ENCODE measurements around the gene MTA2. TPM values are rescaled to one million over a fixed set of nuclear protein-coding genes. Genes with fewer than 3 reads are reported as not detected.

The MTA2 gene
- total RNA-seq, 1 donor = 110 TPM

DNA sequence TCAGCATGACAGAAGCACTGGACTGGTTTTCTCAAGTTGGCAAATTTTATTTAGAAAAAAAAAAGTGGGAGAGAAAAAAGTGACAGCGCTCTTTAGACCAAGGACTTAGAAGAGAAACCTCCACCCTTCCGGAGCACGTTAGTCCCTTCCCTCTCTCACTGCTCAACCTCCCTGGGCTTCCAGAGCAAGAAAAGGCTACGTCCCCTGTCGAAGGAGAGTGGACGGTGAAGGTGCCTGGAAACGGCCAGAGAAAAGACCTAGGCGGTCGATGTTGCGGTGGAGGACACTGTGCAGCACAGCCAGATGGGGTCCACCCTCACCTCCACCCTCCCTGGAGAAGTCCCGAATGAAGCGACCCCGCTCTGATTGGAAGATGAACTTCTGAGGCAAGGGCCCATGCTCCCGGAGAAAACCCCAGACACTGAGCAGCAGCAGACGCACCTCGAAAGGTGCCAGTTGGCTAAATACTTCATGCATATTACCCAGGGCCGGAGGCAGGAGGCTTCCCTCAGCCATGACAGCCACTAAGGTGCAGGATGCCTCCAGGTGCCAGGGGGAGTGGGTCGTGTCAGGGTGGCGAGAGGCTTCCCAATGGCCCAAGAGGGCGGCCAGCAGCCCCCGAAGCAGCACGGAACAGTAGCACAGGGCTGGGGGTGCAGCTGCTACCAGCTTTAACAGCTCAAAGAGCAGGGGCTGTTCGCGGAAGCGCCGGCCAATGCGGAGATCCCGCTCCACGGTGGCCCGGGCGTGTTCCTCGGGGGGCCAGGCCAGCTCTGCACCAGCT lies 45.4 kb upstream of the MTA2 start:
- no peak for DNase-seq (ENCODE audit: low read depth)
- no peak for TF ChIP-seq CTCF (IDR thresholded peaks at IDR 0.05; ENCODE audit: insufficient read depth, low read length)
- H3K4me3 ChIP-seq (ENCODE audit: low read depth, low read length) = peak overlapping the region; percentile 32

- DNase-seq (ENCODE audit: low read depth) = peak; percentile 96
- H3K4me3 ChIP-seq (ENCODE audit: low read depth, low read length) = peak within 1 kb of the TSS; percentile 93
- TF ChIP-seq CTCF (IDR thresholded peaks at IDR 0.05; ENCODE audit: insufficient read depth, low read length) = no peak
These were observed 44.5 kb upstream of the MTA2 start, which contains the start of gene GANAB for GRCh38 chr11:62645946-62646824. GANAB (minus strand) TSS chr11:62646613; CDS start chr11:62646599, 14 bp downstream.

GRCh38 chr11:62645671-62645945 lies 43.9 kb upstream of the MTA2 start:
- TF ChIP-seq CTCF (IDR thresholded peaks at IDR 0.05; ENCODE audit: insufficient read depth, low read length) = no peak
- DNase-seq (ENCODE audit: low read depth) = no peak

DNA sequence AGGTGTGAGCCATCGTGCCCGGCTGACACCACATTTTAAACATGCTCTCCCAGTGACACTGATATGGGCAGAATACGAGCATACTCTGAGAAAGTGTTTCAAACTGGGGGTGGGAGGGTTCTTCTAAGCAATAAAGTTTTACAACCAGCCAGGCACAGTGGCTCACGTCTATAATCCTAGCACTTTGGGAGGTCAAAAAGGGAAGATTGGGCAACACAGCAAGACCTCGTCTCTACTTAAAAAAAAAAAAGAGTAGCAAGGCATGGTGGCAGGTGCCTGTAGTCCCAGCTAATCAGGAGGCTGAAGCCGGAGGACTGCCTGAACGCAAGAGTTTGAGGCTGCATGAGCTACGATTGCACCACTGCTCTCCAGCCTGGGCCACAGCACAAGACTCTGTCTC lies 42.6 kb upstream of the MTA2 start:
- H3K4me3 ChIP-seq (ENCODE audit: low read depth, low read length) = no peak overlapping the region
- no peak for TF ChIP-seq CTCF (IDR thresholded peaks at IDR 0.05; ENCODE audit: insufficient read depth, low read length)
- DNase-seq (ENCODE audit: low read depth) = no peak

More at GRCh38 chr11:62645671-62645945, 43.9 kb upstream of the MTA2 start:
- peak overlapping the region; percentile 93 for H3K4me3 ChIP-seq (ENCODE audit: low read depth, low read length)

- no peak for DNase-seq (ENCODE audit: low read depth)
These were observed 30.8 kb upstream of the MTA2 start for GRCh38 chr11:62632492-62632891.

GRCh38 chr11:62627713-62628112 lies 26.0 kb upstream of the MTA2 start:
- DNase-seq (ENCODE audit: low read depth) = no peak
- TF ChIP-seq CTCF (IDR thresholded peaks at IDR 0.05; ENCODE audit: insufficient read depth, low read length) = peak; percentile 13
- H3K4me3 ChIP-seq (ENCODE audit: low read depth, low read length) = no peak overlapping the region

More at GRCh38 chr11:62632492-62632891, 30.8 kb upstream of the MTA2 start:
- H3K4me3 ChIP-seq (ENCODE audit: low read depth, low read length) = no peak overlapping the region
- no peak for TF ChIP-seq CTCF (IDR thresholded peaks at IDR 0.05; ENCODE audit: insufficient read depth, low read length)

Data from fibroblast of the aortic adventitia (primary cell).